ENCODE results near the gene LRRC70.
"Not testable (repeated sequence)": the region's sequence is repeated elsewhere in the genome, so short reads cannot be mapped to it uniquely, and the experiment has no call there.

The LRRC70 gene

DNA sequence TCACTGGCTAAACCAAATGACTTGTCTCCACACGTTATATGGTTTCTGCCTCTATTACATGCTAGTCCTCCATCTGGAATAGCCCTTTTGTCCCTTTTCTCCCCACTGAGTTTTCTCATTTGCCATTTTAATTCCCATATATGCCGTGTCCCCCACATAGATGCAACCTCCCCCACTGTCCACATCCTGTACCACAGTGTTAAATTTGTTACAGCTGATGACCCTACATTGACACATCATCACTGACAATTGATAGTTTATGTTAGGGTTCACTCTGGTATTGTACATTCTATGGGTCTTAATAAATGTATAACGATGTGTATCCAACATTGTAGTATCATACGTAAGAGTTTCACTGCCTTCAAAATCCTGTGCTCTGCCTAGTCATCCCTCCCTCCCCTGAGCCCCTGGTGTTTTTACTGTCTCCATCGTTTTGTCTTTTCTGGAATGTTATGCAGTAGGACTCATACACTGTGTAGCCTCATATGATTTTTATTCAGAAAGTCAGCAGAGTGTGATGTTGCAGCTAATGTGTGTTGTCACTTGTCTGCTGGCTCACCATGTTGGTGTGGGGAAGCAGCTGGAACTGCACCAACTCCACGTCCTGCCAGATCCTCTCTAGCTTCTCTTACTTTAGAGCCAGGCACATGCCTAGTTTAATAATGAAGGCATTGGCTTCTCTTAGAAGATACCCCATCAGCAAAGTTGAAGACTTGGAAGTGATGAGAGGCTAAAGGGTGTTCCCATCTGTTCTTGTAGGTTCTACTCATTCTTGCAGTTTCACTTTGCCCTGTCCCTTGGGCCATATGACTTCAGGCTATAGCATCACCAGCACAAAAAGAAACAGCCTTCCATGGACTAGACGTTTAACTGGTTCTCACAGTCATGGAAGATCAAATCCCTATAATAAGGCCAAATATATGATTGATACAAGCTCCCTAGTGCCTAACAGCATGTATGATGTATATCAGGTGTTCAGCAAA, 30.2 kb downstream of the LRRC70 start:
- no peak for DNase-seq

DNA sequence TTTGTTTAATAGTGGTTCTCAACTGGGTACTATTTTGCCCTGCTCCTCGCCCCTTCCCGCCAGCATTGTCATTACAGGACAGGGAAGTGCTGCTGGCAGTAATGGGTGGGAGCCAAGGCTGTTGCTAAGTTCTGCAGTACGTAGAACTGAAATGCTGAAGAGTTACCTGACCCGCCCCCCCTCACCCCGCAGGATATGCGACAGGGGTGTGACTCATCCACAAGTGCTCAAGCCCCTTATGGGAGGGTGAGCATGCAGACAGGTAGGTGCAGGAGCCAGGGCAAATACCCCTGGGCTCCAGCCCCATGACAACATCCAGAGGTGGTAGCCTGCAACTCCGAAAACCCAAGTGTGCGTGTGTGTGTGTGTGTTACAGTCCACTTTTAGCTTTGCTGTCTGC, 35.7 kb downstream of the LRRC70 start:
- no peak for DNase-seq

DNA sequence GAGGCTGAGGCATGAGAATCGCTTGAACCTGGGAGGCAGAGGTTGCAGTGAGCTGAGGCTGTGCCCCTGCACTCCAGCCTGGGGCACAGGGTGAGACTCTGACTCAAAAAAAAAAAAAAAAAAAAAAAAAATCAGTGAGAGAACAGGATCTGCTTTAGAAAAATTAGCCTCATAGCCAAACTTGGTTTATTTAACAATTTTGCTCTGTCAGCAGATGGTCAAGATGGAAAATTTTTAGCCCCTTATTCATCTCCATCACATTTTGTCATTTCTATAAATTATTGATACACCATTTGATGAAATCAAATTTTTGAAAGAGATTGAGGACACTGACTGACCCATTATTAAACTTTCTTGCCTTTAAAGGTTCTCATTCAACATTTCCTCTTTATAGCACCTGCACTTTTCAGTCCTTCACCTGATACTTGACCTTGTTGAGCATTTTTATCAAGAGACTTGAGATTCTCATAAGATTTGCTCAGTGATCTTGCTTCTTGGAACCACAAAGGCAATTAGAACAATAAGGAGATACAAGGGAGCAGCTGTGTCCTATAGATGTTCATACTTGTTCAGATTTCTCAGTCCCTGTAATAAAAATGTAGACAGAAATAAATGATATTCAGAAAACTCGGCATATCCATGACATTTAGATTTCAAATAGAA, 38.1 kb downstream of the LRRC70 start:
- DNase-seq: no peak

DNA sequence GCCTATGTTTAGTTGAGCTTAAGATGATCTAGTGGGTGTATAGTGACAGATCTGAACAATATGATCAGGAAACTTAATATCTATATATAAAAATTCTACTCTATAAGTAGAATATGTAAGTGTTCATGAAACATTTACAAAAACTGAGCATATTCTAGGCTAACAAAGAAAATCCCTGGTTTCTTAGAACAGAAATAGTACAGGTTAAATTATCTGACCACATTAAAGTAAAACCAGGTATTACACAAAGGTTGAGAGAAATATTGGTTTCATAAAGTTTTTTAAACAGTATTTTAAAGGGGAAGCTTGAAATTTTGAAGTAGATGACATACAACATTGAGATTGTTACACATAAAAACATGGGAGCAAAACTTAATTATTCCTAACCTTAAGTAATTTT, 39.3 kb downstream of the LRRC70 start:
- DNase-seq: no peak

DNA sequence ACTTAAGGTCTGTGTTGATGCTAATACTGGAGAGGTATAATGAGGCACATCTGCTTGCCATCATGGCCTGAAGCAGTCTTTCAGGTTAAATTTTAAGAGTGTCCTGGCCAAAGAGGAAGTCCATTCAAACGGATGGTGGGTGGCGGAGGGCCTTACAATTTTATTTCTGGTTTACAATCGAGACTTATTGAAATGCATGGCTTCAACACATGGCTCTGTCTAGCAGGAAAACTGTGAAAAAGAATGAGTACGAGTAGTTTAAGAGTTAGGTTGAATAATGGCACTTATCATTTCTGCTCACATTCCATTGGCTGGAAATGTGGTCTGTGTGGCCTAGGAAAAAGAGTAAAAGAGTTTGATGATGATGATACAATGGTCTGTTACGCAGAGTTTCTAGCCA, 42.1 kb downstream of the LRRC70 start:
- DNase-seq: no peak

DNA sequence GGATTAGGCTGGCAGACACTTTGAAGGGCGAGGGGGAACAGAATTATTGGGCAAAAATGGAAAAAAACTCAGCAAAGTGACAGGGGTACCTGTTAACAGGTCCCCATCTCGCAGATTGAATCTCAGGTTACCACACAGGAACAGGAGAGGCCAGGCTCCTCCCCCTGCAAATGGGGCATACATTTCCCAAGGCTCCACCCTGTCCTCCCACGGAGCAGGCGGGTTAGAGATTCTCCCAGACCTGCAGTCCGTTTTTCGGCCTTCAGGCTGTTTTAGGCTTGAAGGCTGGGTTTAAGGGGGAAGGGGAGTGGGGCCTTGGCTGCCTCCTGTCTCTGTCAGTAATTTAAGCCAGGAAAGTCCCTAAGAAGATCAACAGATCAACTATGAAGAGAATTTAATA, 42.7 kb downstream of the LRRC70 start:
- no peak for DNase-seq

DNA sequence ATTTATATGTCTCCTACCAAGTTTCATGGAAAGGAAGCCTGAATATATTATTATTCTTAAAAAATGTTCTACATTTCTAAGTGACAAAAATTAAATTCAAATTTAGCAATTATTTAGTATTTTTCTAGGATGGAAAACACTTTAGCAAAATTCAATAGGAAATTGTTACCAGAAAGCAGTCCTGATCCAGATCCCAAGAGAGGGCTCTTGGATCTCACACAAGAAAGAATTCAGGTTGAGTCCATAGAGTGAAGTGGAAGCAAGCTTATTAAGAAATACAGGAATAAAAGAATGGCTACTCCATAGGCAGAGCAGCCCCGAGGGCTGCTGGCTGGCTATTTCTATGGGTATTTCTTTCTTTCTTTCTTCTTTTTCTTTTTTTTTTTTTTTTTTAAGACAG, 44.7 kb downstream of the LRRC70 start:
- no peak for DNase-seq

DNA sequence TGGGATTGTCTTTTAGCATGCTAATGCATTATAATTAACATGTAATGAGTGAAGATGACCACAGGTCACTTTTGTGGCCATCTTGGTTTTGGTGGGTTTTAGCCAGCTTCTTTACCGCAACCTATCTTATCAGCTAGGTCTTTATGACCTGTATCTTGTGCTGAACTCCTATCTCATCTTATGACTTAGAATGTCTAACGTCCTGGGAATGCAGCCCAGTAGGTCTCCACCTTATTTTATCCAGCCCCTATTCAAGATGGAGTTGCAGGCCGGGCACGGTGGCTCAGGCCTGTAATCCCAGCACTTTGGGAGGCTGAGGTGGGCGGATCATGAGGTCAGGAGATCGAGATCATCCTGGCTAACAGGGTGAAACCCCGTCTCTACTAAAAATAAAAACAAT, 45.8 kb downstream of the LRRC70 start:
- not testable (repeated sequence) for DNase-seq

DNA sequence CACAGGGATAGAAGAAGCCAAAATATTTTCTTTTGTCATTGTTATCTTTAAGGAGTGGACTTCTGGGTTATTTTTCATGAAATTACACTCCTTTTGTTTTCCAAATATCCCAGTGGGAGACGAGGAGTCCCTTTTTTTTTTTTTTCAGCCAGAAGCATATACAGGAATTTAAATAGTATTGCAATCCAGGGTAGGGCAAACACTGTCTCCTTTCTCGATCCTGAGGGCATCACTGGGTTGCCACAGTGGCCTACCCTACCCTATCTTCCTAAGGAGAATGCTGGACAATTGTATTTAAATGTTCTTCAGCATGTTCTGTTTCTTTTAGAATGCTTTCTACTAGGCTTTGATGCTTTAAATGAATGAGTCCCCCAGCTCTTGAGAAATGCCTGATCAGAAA, 47.9 kb downstream of the LRRC70 start:
- no peak for DNase-seq

DNA sequence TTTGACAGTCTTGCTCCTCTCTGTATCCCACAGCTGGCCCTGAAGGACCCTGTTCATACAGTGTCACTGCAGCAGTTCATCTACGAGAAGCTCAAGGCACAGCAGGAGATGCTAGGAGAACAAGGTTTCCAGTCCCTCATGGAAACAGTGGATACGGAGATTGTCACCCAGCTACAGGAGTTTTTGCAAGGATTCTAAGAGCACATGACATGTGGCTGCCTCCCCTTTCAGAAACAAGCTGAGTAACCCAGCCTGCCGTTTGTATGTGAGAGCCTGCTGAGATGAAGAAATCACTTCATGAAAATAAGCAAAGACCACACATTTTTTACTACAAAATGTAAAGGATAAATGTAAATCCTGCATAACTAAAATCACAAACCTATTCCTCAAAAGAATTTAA, 48.5 kb downstream of the LRRC70 start:
- no peak for DNase-seq

DNA sequence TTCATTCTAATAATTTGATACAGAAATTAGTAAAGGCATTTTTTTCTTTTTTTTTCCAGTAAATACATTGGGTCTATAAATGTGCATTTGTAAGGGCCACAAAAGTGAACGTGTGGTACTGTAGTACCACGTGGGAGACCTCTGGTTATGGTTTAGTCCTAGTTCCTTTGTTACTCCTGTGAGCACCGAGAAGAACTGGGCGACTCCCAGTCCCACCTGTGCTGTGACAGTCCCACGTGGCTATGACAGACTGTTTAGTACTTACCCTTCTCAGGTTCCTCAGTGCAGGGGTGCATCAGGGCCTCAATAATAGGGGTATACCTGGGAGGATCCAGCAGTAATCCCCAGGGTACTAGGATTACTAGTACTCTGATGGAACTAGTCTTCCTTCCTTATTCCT, 49.3 kb downstream of the LRRC70 start:
- DNase-seq: no peak
